GM23338 (cell line): ENCODE results near the gene SYT17. TPM values are rescaled to one million over a fixed set of nuclear protein-coding genes. Genes with fewer than 3 reads are reported as not detected.

Source experiments
- ATAC-seq: fragments of 200-7000 bp; cut with Tn5 transposase; 3 replicates; pipeline ENCODE4 v1.9.1; 2020
- DNase-seq: peaks from one replicate; pipeline ENCODE4 v3.0.0-alpha.2; 2015; ENCODE audit warnings: low spot score
- H2AFZ ChIP-seq: fragments of 200-600 bp; sonication (generic); 2 replicates; pipeline ENCODE4 v1.8.0; 2016; ENCODE audit warnings: antibody characterized with exemption, mild to moderate bottlenecking, moderate library complexity
- H3F3A ChIP-seq: fragments of 200-600 bp; sonication (generic); replicated peaks from 2 replicates; pipeline ENCODE4 v1.8.0; 2017; ENCODE audit warnings: antibody characterized with exemption, mixed run types, low read depth
- H3K27ac ChIP-seq: fragments of 200-600 bp; sonication (generic); 2 replicates; pipeline ENCODE4 v1.6.1; 2016; ENCODE audit warnings: low read depth
- H3K27me3 ChIP-seq: fragments of 200-600 bp; sonication (generic); 2 replicates; pipeline ENCODE4 v1.8.0; 2016; ENCODE audit warnings: mild to moderate bottlenecking, mixed run types, moderate library complexity; ENCODE audit not compliant: insufficient read depth
- H3K36me3 ChIP-seq: fragments of 200-600 bp; sonication (generic); 2 replicates; pipeline ENCODE4 v1.8.0; 2016; ENCODE audit warnings: mild to moderate bottlenecking; ENCODE audit not compliant: insufficient read depth
- H3K4me1 ChIP-seq: fragments of 200-600 bp; sonication (generic); 2 replicates; pipeline ENCODE4 v1.8.0; 2016; ENCODE audit warnings: mild to moderate bottlenecking, moderate library complexity; ENCODE audit not compliant: insufficient read depth
- H3K4me2 ChIP-seq: fragments of 200-600 bp; sonication (generic); 2 replicates; pipeline ENCODE4 v1.7.1; 2017; ENCODE audit warnings: mixed run types
- H3K4me3 ChIP-seq: fragments of 200-600 bp; sonication (generic); 2 replicates; pipeline ENCODE4 v1.6.1; 2016; ENCODE audit warnings: mixed run types
- H3K79me2 ChIP-seq: fragments of 200-600 bp; sonication (generic); replicated peaks from 2 replicates; pipeline ENCODE4 v1.8.0; 2017; ENCODE audit warnings: mild to moderate bottlenecking; ENCODE audit not compliant: insufficient read depth
- H3K9me2 ChIP-seq: fragments of 200-600 bp; sonication (generic); 2 replicates; pipeline ENCODE4 v1.8.0; 2017; ENCODE audit not compliant: insufficient read depth
- H4K20me1 ChIP-seq: fragments of 200-600 bp; sonication (generic); replicated peaks from 2 replicates; pipeline ENCODE4 v1.8.0; 2017; ENCODE audit warnings: mild to moderate bottlenecking; ENCODE audit not compliant: insufficient read depth
- H3K27ac Mint-ChIP-seq: 2 replicates; pipeline ENCODE4 v1.8.0; 2020; ENCODE audit warnings: inconsistent platforms, mild to moderate bottlenecking, moderate library complexity, mixed read lengths
- H3K27me3 Mint-ChIP-seq: 3 replicates; pipeline ENCODE4 v1.8.0; 2022; ENCODE audit warnings: low read depth, mild to moderate bottlenecking, moderate library complexity, mixed read lengths, inconsistent platforms; ENCODE audit not compliant: insufficient read depth, poor library complexity
- H3K36me3 Mint-ChIP-seq: 3 replicates; pipeline ENCODE4 v1.8.0; 2021; ENCODE audit warnings: low read depth, mild to moderate bottlenecking, inconsistent platforms, moderate library complexity, mixed read lengths
- H3K4me1 Mint-ChIP-seq: 3 replicates; pipeline ENCODE4 v1.8.0; 2020; ENCODE audit warnings: mild to moderate bottlenecking, inconsistent platforms, mixed read lengths
- H3K4me3 Mint-ChIP-seq: 3 replicates; pipeline ENCODE4 v1.8.0; 2021; ENCODE audit warnings: moderate library complexity, mild to moderate bottlenecking, inconsistent platforms, mixed read lengths
- H3K9me3 Mint-ChIP-seq: 3 replicates; pipeline ENCODE4 v1.8.0; 2020; ENCODE audit warnings: moderate library complexity, mild to moderate bottlenecking, inconsistent platforms, mixed read lengths
- CREB1 ChIP-seq: fragments of 250-450 bp; sonication (Bioruptor Pico); IDR thresholded peaks from 2 replicates; pipeline ENCODE4 v1.5.0; 2020; ENCODE audit warnings: low read depth, mild to moderate bottlenecking, moderate library complexity
- EZH2 ChIP-seq: fragments of 200-600 bp; sonication (generic); IDR thresholded peaks from one replicate; pipeline ENCODE4 v1.8.0; 2017; ENCODE audit warnings: antibody characterized with exemption, mild to moderate bottlenecking, low read depth; ENCODE audit not compliant: unreplicated experiment
- EZH2phosphoT487 ChIP-seq: fragments of 200-600 bp; sonication (generic); IDR thresholded peaks from one replicate; pipeline ENCODE4 v1.8.1; 2018; ENCODE audit warnings: antibody characterized with exemption; ENCODE audit not compliant: unreplicated experiment
- JUNB ChIP-seq: IDR thresholded peaks from one replicate; pipeline ENCODE4 v1.6.1; 2016; ENCODE audit warnings: antibody characterized with exemption; ENCODE audit not compliant: unreplicated experiment
- NANOG ChIP-seq: IDR thresholded peaks from 2 replicates; pipeline ENCODE4 v1.6.1; 2016; ENCODE audit warnings: antibody characterized with exemption, borderline replicate concordance
- POLR2AphosphoS5 ChIP-seq: IDR thresholded peaks from 2 replicates; pipeline ENCODE4 v1.6.1; 2016; ENCODE audit warnings: antibody characterized with exemption, low read depth
- STAT1 ChIP-seq: IDR thresholded peaks from one replicate; pipeline ENCODE4 v1.6.1; 2016; ENCODE audit warnings: antibody characterized with exemption; ENCODE audit not compliant: unreplicated experiment
- ZNF114 ChIP-seq: fragments of 250-450 bp; sonication (Bioruptor Pico); IDR thresholded peaks from 2 replicates; pipeline ENCODE4 v1.5.0; 2020; ENCODE audit warnings: mild to moderate bottlenecking, moderate library complexity
- ZNF331 ChIP-seq: fragments of 250-450 bp; sonication (Bioruptor Pico); IDR thresholded peaks from 2 replicates; pipeline ENCODE4 v1.5.0; 2020; ENCODE audit warnings: low read depth, mild to moderate bottlenecking, moderate library complexity
- polyA plus RNA-seq: library from polyadenylated mRNA; unstranded; fragments of >200 nt; fragmentation: Nextera tagmentation; extraction: Ambion mirVana; gene quantifications from 2 replicates; pipeline ENCODE4 v1.2.1, GENCODE V29; 2016
- total RNA-seq: library from RNA; depleted of rRNA; stranded (reverse); fragments of >200 nt; shearing (Covaris generic); gene quantifications from 2 replicates; pipeline ENCODE4 v1.2.3, GENCODE V29; 2014
- TF ChIP-seq, protein P1 (sequence below): fragments of 250-450 bp; sonication (Bioruptor Pico); IDR thresholded peaks from 2 replicates; pipeline ENCODE4 v1.5.0; 2020; ENCODE audit warnings: mild to moderate bottlenecking, moderate library complexity
- TF ChIP-seq, protein P2 (sequence below): IDR thresholded peaks from one replicate; pipeline ENCODE4 v1.6.1; 2018; ENCODE audit warnings: antibody characterized with exemption; ENCODE audit not compliant: unreplicated experiment
- TF ChIP-seq, protein P3 (sequence below): IDR thresholded peaks from 2 replicates; pipeline ENCODE4 v1.6.1; 2016; ENCODE audit warnings: antibody characterized with exemption
- TF ChIP-seq, protein P4 (sequence below), 2 experiments: fragments of 200-600 bp in 1 of 2; sonication (generic) in 1 of 2; conservative IDR thresholded peaks; 2 replicates each; pipeline versions ENCODE4 v1.5.1 to v1.6.1; 2016 to 2017; ENCODE audit warnings: antibody characterized with exemption in 2 of 2, low read depth in 2 of 2, mild to moderate bottlenecking in 2 of 2, moderate library complexity in 1 of 2

SYT17 gene
- total and polyA plus RNA-seq, 2 experiments from 2014 or later: 5.3 to 9.5 TPM

DNA sequence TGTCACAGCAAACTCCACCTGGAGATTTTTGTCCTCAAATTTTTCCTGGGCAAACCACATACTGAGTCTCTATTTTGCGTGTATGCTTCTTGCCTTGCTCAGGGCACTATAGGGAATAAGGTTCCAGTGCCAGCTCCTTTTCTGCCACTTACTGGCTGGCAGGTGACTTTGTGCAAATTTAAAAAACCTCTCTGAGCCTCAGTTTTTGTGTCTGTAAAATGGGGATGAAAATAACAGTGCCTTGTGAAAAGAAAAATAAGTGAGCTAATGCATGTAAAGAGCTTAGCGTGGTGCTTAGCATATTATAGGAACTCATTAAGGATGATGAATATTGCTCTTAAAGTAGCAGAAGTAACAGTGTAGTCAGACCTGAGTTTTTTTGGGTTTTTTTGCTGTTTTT lies 137.4 kb downstream of the SYT17 start:
- Mint-ChIP-seq H3K27ac (no peak overlapping the region), H3K27me3 (peaks cover 6% of the 10 kb centered on the region), H3K36me3 (no peaks in the 10 kb centered on the region), H3K4me3 (no peak overlapping the region), H3K9me3 (no peaks in the 10 kb centered on the region; the same call in 2 of the 3 replicates), H3K4me1 (peaks cover 2% of the 10 kb centered on the region; the same call in 2 of the 3 replicates)
- no peak overlapping the region for H3K27ac ChIP-seq
- ATAC-seq (no peak), DNase-seq (no peak)
- TF ChIP-seq, protein P1, sequence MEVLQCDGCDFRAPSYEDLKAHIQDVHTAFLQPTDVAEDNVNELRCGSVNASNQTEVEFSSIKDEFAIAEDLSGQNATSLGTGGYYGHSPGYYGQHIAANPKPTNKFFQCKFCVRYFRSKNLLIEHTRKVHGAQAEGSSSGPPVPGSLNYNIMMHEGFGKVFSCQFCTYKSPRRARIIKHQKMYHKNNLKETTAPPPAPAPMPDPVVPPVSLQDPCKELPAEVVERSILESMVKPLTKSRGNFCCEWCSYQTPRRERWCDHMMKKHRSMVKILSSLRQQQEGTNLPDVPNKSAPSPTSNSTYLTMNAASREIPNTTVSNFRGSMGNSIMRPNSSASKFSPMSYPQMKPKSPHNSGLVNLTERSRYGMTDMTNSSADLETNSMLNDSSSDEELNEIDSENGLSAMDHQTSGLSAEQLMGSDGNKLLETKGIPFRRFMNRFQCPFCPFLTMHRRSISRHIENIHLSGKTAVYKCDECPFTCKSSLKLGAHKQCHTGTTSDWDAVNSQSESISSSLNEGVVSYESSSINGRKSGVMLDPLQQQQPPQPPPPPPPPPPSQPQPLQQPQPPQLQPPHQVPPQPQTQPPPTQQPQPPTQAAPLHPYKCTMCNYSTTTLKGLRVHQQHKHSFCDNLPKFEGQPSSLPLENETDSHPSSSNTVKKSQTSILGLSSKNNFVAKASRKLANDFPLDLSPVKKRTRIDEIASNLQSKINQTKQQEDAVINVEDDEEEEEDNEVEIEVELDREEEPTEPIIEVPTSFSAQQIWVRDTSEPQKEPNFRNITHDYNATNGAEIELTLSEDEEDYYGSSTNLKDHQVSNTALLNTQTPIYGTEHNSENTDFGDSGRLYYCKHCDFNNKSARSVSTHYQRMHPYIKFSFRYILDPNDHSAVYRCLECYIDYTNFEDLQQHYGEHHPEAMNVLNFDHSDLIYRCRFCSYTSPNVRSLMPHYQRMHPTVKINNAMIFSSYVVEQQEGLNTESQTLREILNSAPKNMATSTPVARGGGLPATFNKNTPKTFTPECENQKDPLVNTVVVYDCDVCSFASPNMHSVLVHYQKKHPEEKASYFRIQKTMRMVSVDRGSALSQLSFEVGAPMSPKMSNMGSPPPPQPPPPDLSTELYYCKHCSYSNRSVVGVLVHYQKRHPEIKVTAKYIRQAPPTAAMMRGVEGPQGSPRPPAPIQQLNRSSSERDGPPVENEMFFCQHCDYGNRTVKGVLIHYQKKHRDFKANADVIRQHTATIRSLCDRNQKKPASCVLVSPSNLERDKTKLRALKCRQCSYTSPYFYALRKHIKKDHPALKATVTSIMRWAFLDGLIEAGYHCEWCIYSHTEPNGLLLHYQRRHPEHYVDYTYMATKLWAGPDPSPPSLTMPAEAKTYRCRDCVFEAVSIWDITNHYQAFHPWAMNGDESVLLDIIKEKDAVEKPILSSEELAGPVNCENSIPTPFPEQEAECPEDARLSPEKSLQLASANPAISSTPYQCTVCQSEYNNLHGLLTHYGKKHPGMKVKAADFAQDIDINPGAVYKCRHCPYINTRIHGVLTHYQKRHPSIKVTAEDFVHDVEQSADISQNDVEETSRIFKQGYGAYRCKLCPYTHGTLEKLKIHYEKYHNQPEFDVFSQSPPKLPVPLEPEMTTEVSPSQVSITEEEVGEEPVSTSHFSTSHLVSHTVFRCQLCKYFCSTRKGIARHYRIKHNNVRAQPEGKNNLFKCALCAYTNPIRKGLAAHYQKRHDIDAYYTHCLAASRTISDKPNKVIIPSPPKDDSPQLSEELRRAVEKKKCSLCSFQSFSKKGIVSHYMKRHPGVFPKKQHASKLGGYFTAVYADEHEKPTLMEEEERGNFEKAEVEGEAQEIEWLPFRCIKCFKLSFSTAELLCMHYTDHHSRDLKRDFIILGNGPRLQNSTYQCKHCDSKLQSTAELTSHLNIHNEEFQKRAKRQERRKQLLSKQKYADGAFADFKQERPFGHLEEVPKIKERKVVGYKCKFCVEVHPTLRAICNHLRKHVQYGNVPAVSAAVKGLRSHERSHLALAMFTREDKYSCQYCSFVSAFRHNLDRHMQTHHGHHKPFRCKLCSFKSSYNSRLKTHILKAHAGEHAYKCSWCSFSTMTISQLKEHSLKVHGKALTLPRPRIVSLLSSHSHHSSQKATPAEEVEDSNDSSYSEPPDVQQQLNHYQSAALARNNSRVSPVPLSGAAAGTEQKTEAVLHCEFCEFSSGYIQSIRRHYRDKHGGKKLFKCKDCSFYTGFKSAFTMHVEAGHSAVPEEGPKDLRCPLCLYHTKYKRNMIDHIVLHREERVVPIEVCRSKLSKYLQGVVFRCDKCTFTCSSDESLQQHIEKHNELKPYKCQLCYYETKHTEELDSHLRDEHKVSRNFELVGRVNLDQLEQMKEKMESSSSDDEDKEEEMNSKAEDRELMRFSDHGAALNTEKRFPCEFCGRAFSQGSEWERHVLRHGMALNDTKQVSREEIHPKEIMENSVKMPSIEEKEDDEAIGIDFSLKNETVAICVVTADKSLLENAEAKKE (CRISPR knock-in tag): no peak
- TF ChIP-seq CREB1 (no peak), ZNF331 (CRISPR knock-in tag) (no peak), JUNB (no peak), STAT1 (no peak), EZH2phosphoT487 (no peak), EZH2 (no peak), NANOG (no peak), POLR2AphosphoS5 (no peak), ZNF114 (CRISPR knock-in tag) (no peak)
- TF ChIP-seq, protein P2, sequence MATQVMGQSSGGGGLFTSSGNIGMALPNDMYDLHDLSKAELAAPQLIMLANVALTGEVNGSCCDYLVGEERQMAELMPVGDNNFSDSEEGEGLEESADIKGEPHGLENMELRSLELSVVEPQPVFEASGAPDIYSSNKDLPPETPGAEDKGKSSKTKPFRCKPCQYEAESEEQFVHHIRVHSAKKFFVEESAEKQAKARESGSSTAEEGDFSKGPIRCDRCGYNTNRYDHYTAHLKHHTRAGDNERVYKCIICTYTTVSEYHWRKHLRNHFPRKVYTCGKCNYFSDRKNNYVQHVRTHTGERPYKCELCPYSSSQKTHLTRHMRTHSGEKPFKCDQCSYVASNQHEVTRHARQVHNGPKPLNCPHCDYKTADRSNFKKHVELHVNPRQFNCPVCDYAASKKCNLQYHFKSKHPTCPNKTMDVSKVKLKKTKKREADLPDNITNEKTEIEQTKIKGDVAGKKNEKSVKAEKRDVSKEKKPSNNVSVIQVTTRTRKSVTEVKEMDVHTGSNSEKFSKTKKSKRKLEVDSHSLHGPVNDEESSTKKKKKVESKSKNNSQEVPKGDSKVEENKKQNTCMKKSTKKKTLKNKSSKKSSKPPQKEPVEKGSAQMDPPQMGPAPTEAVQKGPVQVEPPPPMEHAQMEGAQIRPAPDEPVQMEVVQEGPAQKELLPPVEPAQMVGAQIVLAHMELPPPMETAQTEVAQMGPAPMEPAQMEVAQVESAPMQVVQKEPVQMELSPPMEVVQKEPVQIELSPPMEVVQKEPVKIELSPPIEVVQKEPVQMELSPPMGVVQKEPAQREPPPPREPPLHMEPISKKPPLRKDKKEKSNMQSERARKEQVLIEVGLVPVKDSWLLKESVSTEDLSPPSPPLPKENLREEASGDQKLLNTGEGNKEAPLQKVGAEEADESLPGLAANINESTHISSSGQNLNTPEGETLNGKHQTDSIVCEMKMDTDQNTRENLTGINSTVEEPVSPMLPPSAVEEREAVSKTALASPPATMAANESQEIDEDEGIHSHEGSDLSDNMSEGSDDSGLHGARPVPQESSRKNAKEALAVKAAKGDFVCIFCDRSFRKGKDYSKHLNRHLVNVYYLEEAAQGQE: no peak
- TF ChIP-seq, protein P3, sequence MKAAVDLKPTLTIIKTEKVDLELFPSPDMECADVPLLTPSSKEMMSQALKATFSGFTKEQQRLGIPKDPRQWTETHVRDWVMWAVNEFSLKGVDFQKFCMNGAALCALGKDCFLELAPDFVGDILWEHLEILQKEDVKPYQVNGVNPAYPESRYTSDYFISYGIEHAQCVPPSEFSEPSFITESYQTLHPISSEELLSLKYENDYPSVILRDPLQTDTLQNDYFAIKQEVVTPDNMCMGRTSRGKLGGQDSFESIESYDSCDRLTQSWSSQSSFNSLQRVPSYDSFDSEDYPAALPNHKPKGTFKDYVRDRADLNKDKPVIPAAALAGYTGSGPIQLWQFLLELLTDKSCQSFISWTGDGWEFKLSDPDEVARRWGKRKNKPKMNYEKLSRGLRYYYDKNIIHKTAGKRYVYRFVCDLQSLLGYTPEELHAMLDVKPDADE: no peak
- TF ChIP-seq, protein P4, sequence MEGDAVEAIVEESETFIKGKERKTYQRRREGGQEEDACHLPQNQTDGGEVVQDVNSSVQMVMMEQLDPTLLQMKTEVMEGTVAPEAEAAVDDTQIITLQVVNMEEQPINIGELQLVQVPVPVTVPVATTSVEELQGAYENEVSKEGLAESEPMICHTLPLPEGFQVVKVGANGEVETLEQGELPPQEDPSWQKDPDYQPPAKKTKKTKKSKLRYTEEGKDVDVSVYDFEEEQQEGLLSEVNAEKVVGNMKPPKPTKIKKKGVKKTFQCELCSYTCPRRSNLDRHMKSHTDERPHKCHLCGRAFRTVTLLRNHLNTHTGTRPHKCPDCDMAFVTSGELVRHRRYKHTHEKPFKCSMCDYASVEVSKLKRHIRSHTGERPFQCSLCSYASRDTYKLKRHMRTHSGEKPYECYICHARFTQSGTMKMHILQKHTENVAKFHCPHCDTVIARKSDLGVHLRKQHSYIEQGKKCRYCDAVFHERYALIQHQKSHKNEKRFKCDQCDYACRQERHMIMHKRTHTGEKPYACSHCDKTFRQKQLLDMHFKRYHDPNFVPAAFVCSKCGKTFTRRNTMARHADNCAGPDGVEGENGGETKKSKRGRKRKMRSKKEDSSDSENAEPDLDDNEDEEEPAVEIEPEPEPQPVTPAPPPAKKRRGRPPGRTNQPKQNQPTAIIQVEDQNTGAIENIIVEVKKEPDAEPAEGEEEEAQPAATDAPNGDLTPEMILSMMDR (conservative IDR thresholded peaks at IDR 0.05; ENCODE audit: low read depth in 2 of 2): no peak
- no peaks in the 10 kb centered on the region for H3K4me1 ChIP-seq
- H3F3A ChIP-seq: no peaks in the 10 kb centered on the region
- no peaks in the 10 kb centered on the region for H4K20me1 ChIP-seq
- no peak overlapping the region for H2AFZ ChIP-seq
- no peak overlapping the region for H3K4me2 ChIP-seq
- H3K79me2 ChIP-seq: no peaks in the 10 kb centered on the region
- H3K4me3 ChIP-seq: no peak overlapping the region
- no peaks in the 10 kb centered on the region; the same call in 1 of the 2 replicates for H3K9me2 ChIP-seq
- H3K36me3 ChIP-seq: no peaks in the 10 kb centered on the region
- no peaks in the 10 kb centered on the region for H3K27me3 ChIP-seq
